HepG2 (cell line): ENCODE data around the gene GLI3. TPM values are rescaled to one million over a fixed set of nuclear protein-coding genes. Genes with fewer than 3 reads are reported as not detected.

Experiments
- ATAC-seq: fragments of 200-7000 bp; cut with Tn5 transposase; 3 replicates; pipeline ENCODE4 v1.9.1; 2020; ENCODE audit warnings: mild to moderate bottlenecking, moderate library complexity
- BruUV-seq: library from RNA; stranded (reverse); fragments of 400-500 nt; replicated peaks from 2 replicates; lab custom pipeline; 2021; lab: Mats Ljungman, UMichigan
- CTCF ChIA-PET: fragments of 300-600 bp; formaldehyde crosslinking; extraction: SDS; loops from one replicate; lab custom pipeline; 2021; ENCODE audit warnings: low total read pairs, inconsistent platforms, low intra/inter-chr PET ratio; lab: Yijun Ruan, JAX
- POLR2A ChIA-PET: fragments of 350-600 bp; sonication (Branson Sonifier 250); formaldehyde crosslinking; loops from one replicate; lab custom pipeline; 2020; ENCODE audit warnings: antibody characterized with exemption, inconsistent platforms; lab: Yijun Ruan, JAX
- DNase-seq: peaks from one replicate; pipeline ENCODE4 v3.0.0-alpha.2; 2015; ENCODE audit warnings: low spot score
- FAIRE-seq: peaks from 3 replicates; lab custom pipeline; 2011; peaks lifted over from hg19 to GRCh38; lab: Jason Lieb, UNC
- H2AFZ ChIP-seq: one replicate; pipeline ENCODE4 v1.6.1; 2011; ENCODE audit warnings: low read length, inconsistent platforms
- H3K27ac ChIP-seq: fragments of 300-600 bp; 3 replicates; pipeline ENCODE4 v1.8.0; 2011; ENCODE audit warnings: mixed run types, mild to moderate bottlenecking, mixed read lengths, low read length, inconsistent platforms; ENCODE audit not compliant: insufficient read depth; ENCODE audit errors: extremely low read length
- H3K27me3 ChIP-seq, 2 experiments: fragments of 200-600 bp in 1 of 2; 2 replicates in 1 of 2; 3 replicates in 1 of 2; pipeline versions ENCODE4 v1.6.0 to v1.8.0; 2011; ENCODE audit warnings: low read length in 2 of 2, mild to moderate bottlenecking in 2 of 2, moderate library complexity in 2 of 2, inconsistent platforms in 1 of 2; ENCODE audit not compliant: insufficient read depth in 2 of 2, control insufficient read depth in 1 of 2
- H3K36me3 ChIP-seq, 2 experiments: fragments of 200-600 bp in 1 of 2; replicated peaks in 1 of 2; 2 replicates in 1 of 2; 3 replicates in 1 of 2; pipeline versions ENCODE4 v1.5.1 to v1.8.0; 2011; ENCODE audit warnings: low read length in 2 of 2, inconsistent platforms in 1 of 2; ENCODE audit not compliant: insufficient read depth in 2 of 2, control insufficient read depth in 1 of 2
- H3K4me1 ChIP-seq: 2 replicates; pipeline ENCODE4 v1.5.1; 2012; ENCODE audit warnings: low read length, inconsistent platforms; ENCODE audit not compliant: insufficient read depth
- H3K4me2 ChIP-seq: 2 replicates; pipeline ENCODE4 v1.6.0; 2011; ENCODE audit warnings: low read depth, low read length, inconsistent platforms
- H3K4me3 ChIP-seq, 3 experiments: fragments of 200-600 bp in 1 of 3; sonication (generic), shearing (Covaris generic) in 1 of 3; replicated peaks in 1 of 3; 2 replicates each; pipeline ENCODE4 v1.5.1; 2011 to 2016; ENCODE audit warnings: low read length in 3 of 3, inconsistent platforms in 2 of 3, low read depth in 2 of 3, mild to moderate bottlenecking in 2 of 3, control low read depth in 1 of 3, mixed read lengths in 1 of 3; ENCODE audit not compliant: insufficient read depth in 1 of 3
- H3K79me2 ChIP-seq: one replicate; pipeline ENCODE4 v1.6.1; 2011; ENCODE audit warnings: low read length, inconsistent platforms; ENCODE audit not compliant: insufficient read depth
- H3K9ac ChIP-seq: 2 replicates; pipeline ENCODE4 v1.6.0; 2011; ENCODE audit warnings: mild to moderate bottlenecking, low read depth, low read length, inconsistent platforms; ENCODE audit not compliant: insufficient read depth
- H3K9me3 ChIP-seq: 2 replicates; pipeline ENCODE4 v1.5.1; 2012; ENCODE audit warnings: mild to moderate bottlenecking, low read length
- H4K20me1 ChIP-seq: 2 replicates; pipeline ENCODE4 v1.6.0; 2011; ENCODE audit warnings: inconsistent platforms, mild to moderate bottlenecking, low read length, moderate library complexity; ENCODE audit not compliant: insufficient read depth
- FIP1L1 ChIP-seq: fragments of 200-400 bp; formaldehyde crosslinking; IDR thresholded peaks from 2 replicates; pipeline ENCODE4 v1.6.1; 2018; ENCODE audit warnings: low read depth, mild to moderate bottlenecking, low read length, moderate library complexity, borderline replicate concordance; ENCODE audit not compliant: insufficient read depth
- SYNCRIP ChIP-seq: fragments of 200-400 bp; formaldehyde crosslinking; IDR thresholded peaks from 2 replicates; pipeline ENCODE4 v1.6.1; 2018; ENCODE audit warnings: mild to moderate bottlenecking, low read depth, low read length; ENCODE audit not compliant: insufficient read depth
- ZBTB37 ChIP-seq: sonication (generic); formaldehyde crosslinking; IDR thresholded peaks from 2 replicates; pipeline ENCODE4 v1.4.0; 2020; ENCODE audit warnings: mild to moderate bottlenecking, missing genetic modification reagents
- ZNF160 ChIP-seq: sonication (generic); formaldehyde crosslinking; IDR thresholded peaks from 2 replicates; pipeline ENCODE4 v1.8.0; 2022; ENCODE audit warnings: mild to moderate bottlenecking, inconsistent platforms, missing genetic modification reagents
- ZNF281 ChIP-seq: sonication (generic); formaldehyde crosslinking; IDR thresholded peaks from 2 replicates; pipeline ENCODE4 v1.4.0; 2020; ENCODE audit warnings: missing genetic modification reagents, borderline replicate concordance
- ZNF891 ChIP-seq: sonication (generic); formaldehyde crosslinking; IDR thresholded peaks from 2 replicates; pipeline ENCODE4 v1.5.0; 2020; ENCODE audit warnings: mild to moderate bottlenecking, missing genetic modification reagents
- WGBS: methylation state at CpG from one replicate; pipeline ENCODE4 v1.1.6; 2017; ENCODE audit warnings: low lambda C conversion rate; 5-methylcytosine and 5-hydroxymethylcytosine counted together
- in situ Hi-C: cut with HindIII; loops from 2 replicates; pipeline ENCODE4 v1.10.0; 2017; ENCODE audit warnings: low pct_unique_long_range_greater_than_20kb; ENCODE audit not compliant: extremely low pct_ligation_motif_present
- intact Hi-C: fragments of 100-400 bp; cut with micrococcal nuclease; formaldehyde crosslinking; loops from one replicate; pipeline ENCODE4 v1.10.0; 2022; ENCODE audit not compliant: unreplicated experiment
- polyA plus RNA-seq, 8 experiments: library from polyadenylated mRNA; depleted of rRNA in 3 of 8; stranded (reverse) in 7 of 8; unstranded in 1 of 8; fragments of >200 nt; fragmentation: Illumina TruSeq in 4 of 8; extraction: Trizol in 4 of 8; gene quantifications; 2 replicates each; pipeline versions ENCODE4 v1.2.1 to v1.2.3, GENCODE V29; 2011 to 2016; ENCODE audit warnings: low read depth in 4 of 8, missing spikeins in 1 of 8, mixed read lengths in 1 of 8; ENCODE audit not compliant: insufficient read depth in 1 of 8
- total RNA-seq, 5 experiments: library from RNA; depleted of rRNA; stranded (reverse); fragments of >200 nt; fragmentation: Illumina TruSeq; extraction: Trizol; gene quantifications; 2 replicates each; pipeline ENCODE4 v1.2.3, GENCODE V29; 2016; ENCODE audit warnings: low read depth in 1 of 5

GLI3 gene
- total and polyA plus RNA-seq, 2 of the 13 experiments (the other 11 are each of a cell fraction or from before 2014, with no cell fraction given): not detected

GRCh38 chr7:42022056-42022455 lies 215.0 kb downstream of the GLI3 start:
- Histone ChIP-seq H3K9ac (no peak overlapping the region), H3K9me3 (no peaks in the 10 kb centered on the region), H3K79me2 (no peaks in the 10 kb centered on the region), H4K20me1 (no peaks in the 10 kb centered on the region), H3K4me1 (no peaks in the 10 kb centered on the region), H3K4me3 (no peak overlapping the region), H2AFZ (no peak overlapping the region), H3K27ac (no peak overlapping the region), H3K4me2 (no peak overlapping the region), H3K27me3 (peaks cover 0 to 50% of the 10 kb centered on the region in 2 experiments; a peak in 4 of 5 replicates), H3K36me3 (no peaks in the 10 kb centered on the region)
- CTCF ChIA-PET: no interaction called here
- POLR2A ChIA-PET: no interaction called here
- no TSS peak for BruUV-seq
- 15% methylated on average over 6 of the region's 6 CpGs for WGBS
- DNase-seq (no peak), ATAC-seq (no peak), FAIRE-seq (no peak)
- in situ Hi-C loops: no loop called here
- intact Hi-C loops: no loop called here
- TF ChIP-seq ZBTB37 (no peak), ZNF891 (CRISPR knock-in tag) (no peak), FIP1L1 (no peak), ZNF160 (CRISPR knock-in tag) (no peak), SYNCRIP (no peak), ZNF281 (CRISPR knock-in tag) (no peak)
